ENCODE data around the gene PBX1.

Gene PBX1

DNA sequence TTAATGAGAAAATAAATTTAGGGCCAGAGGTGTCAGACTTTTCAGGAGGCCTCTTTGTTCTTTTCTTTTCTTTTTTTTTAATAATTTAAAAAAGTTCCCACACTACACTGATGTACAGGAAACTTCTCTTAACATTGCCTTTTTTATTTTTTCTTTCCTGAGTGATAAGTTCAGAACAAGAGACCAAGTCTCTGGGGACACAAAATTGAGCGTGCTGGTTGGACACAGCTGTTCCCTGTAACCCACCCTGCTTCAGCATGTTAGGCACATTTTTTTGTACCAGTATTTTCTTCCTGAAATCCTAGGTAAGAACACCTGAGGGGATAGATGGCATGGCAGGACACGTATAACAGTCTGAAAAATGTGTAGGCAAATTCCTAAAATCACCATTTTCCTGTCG lies 50.1 kb downstream of the PBX1 start:
- no peak for DNase-seq (ENCODE audit: low read depth)
- no peak overlapping the region for H3K4me3 ChIP-seq (ENCODE audit: control insufficient read depth, low read depth, low read length)
- TF ChIP-seq, protein P1, sequence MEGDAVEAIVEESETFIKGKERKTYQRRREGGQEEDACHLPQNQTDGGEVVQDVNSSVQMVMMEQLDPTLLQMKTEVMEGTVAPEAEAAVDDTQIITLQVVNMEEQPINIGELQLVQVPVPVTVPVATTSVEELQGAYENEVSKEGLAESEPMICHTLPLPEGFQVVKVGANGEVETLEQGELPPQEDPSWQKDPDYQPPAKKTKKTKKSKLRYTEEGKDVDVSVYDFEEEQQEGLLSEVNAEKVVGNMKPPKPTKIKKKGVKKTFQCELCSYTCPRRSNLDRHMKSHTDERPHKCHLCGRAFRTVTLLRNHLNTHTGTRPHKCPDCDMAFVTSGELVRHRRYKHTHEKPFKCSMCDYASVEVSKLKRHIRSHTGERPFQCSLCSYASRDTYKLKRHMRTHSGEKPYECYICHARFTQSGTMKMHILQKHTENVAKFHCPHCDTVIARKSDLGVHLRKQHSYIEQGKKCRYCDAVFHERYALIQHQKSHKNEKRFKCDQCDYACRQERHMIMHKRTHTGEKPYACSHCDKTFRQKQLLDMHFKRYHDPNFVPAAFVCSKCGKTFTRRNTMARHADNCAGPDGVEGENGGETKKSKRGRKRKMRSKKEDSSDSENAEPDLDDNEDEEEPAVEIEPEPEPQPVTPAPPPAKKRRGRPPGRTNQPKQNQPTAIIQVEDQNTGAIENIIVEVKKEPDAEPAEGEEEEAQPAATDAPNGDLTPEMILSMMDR (IDR thresholded peaks at IDR 0.05; ENCODE audit: control insufficient read depth, insufficient read depth, low read depth, low read length, missing control alignments): no peak

DNA sequence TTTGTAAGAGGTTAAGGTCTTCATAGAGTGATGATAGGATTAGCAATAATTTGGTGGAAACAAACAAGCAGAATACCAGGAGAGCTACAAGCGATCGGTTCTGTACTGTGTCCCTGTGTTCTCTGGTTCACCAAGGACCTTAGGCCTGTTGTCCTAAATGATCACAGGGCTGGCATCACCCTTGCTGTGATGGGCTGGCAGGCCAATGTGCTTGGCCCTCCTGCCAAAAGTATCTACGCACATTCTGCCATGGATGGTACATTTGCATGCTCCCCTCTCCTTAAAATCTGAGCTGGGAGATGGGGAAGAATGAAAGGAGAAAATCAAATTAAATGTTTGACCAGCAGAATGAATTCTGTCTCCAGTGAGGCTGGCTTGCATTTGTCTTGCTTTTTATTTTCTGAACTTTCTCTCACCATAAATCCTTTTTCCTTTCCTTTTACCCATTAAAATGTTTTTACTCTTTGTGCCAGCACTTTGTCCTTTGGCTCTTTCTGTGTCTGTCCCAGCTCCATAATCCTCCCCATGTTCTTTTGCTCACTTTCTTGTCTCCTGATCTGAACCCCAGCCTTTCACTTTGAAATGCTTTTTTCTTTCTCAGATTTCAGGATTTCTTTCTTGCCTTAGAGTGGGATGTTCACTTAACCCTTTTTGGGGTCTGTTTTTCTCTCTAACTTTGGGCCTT lies 51.7 kb downstream of the PBX1 start:
- TF ChIP-seq, protein P1 (IDR thresholded peaks at IDR 0.05; ENCODE audit: control insufficient read depth, insufficient read depth, low read depth, low read length, missing control alignments): no peak

DNA sequence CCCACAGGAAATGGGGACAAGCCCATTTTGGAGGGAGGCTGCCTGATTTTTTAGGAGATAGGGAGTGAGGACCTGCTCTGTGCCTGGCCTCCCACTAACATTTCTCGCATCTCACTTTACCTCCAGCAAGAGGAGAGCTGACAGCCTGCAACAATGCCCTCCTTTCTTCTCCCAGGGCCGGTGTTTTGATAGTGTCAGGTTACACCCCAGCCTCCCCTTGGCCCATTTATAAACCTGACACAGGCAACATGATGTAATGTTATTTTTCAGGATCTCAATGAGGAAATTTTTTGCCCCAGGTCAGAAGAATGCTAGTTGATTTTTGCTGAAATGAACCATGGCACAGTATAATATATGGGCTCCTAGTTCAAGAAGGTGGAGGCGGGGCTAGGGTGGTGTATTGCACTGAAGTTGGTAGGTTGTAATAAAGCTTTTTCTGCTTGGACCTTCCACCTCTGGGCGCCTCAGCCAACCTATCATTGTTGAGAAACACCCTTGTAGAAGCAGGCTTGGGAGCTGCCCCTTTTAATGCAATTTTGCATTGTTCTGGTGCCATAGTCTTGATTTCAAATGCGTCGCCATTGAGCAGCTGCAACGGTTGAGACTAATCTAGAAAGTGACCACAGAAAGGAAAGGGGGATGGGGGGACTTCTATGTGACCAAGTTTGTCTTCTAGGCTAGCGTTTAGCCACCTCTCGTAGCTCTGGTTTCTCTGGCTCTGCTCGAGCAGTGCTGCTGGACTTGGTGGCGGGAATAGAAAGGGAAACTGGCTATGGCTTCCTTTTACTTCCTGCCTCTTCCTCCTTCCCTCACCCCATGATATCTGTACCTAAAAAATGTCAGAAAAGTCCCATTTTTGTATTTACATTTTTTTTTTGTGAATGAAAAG lies 53.0 kb downstream of the PBX1 start:
- H3K4me3 ChIP-seq (ENCODE audit: control insufficient read depth, low read depth, low read length): no peak overlapping the region
- TF ChIP-seq, protein P1 (IDR thresholded peaks at IDR 0.05; ENCODE audit: control insufficient read depth, insufficient read depth, low read depth, low read length, missing control alignments): no peak
- DNase-seq (ENCODE audit: low read depth): no peak

More for the DNA sequence above, 51.7 kb downstream of the PBX1 start:
- no peak overlapping the region for H3K4me3 ChIP-seq (ENCODE audit: control insufficient read depth, low read depth, low read length)
- no peak for DNase-seq (ENCODE audit: low read depth)

DNA sequence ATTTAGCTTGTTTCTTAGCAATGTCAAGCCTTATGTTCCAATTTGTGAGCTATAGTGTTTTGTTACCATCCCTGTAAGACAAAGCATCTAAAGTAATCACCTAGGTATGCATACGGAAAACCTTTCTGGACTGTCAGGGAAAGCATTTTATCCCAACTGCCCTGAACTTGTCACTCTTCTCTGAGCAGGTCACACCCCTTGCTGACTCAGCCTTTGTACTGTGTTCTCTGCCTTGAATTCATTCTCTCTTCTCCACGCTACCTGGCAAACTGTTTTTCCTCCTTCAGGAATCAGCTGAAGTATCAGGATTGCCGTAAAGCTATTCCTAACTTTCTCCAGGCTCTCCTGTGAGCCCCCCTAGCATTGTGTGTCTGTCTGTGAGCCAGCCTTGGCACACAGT lies 54.2 kb downstream of the PBX1 start:
- TF ChIP-seq, protein P1 (IDR thresholded peaks at IDR 0.05; ENCODE audit: control insufficient read depth, insufficient read depth, low read depth, low read length, missing control alignments): no peak
- DNase-seq (ENCODE audit: low read depth): no peak
- H3K4me3 ChIP-seq (ENCODE audit: control insufficient read depth, low read depth, low read length): no peak overlapping the region

DNA sequence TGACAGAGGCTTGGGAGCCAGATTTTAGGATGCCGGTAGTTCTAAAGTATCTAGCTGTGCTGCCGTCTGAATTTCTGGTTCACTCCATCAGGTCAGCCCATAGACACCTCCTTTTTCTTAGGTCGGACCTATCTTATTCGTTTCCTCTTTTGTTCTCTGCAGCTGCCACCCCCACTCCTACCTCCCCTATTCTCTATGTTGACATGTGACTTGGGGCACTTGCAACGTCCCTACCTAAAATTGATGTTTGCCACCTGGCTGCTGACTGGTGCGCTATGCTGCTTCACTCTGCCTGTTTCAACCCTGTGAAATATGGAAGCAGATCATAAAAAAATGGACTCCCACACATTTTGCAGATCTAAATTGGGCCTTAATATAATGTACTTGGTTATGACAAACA lies 55.3 kb downstream of the PBX1 start:
- H3K4me3 ChIP-seq (ENCODE audit: control insufficient read depth, low read depth, low read length): no peak overlapping the region
- no peak for DNase-seq (ENCODE audit: low read depth)
- TF ChIP-seq, protein P1 (IDR thresholded peaks at IDR 0.05; ENCODE audit: control insufficient read depth, insufficient read depth, low read depth, low read length, missing control alignments): no peak

DNA sequence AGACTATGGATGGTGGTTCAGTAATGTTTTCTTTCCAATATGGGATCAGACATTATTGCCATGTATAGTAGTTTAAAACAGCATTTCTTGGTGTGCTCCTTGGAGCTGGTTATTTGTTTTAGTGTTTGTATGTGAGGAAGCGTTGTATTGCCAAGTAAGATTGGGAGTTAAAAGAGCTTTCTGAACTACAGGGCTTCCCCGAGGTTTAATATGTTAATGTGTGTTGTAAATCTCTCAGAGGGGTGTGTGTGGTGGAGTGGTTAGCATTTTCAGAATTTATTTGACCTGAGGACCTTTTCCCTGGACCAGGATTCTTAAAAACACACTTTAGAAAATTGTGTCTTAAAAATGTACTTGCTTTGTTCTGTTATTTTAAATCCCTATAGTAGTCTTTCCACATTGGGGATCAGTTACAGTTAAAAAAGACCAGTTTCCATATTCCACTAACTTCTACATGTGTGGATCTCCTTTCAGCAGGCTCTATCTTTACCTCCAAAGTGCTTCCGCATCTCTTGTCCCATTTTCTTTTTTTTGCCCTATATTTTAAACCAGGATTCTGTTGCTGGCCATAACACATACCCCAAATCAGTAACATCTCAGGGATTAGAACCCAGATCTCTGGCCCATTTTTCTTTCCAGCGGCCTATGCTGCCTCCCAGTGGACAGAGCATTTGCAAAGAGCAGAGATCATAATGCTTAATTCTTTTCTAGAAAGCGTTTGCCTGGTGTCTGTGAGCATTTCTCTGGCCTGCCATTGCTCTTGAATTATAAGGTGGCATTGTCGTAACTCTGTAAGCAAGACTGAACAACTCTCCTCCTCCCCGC lies 58.6 kb downstream of the PBX1 start:
- H3K4me3 ChIP-seq (ENCODE audit: control insufficient read depth, low read depth, low read length): no peak overlapping the region
- DNase-seq (ENCODE audit: low read depth): no peak
- TF ChIP-seq, protein P1 (IDR thresholded peaks at IDR 0.05; ENCODE audit: control insufficient read depth, insufficient read depth, low read depth, low read length, missing control alignments): peak; percentile 58
